ENCODE data around the gene MXD1.

Gene MXD1

GRCh38 chr2:69959425-69959824, 44.5 kb downstream of the MXD1 start:
- no peaks in the 10 kb centered on the region; the same call in 1 of the 2 replicates for H3K27me3 ChIP-seq (ENCODE audit: insufficient read depth, low read length)
- no peaks in the 10 kb centered on the region for H3K9me3 ChIP-seq (ENCODE audit: insufficient read depth, low read depth, low read length)
- H3K36me3 ChIP-seq (ENCODE audit: insufficient read depth, low read depth, low read length): no peaks in the 10 kb centered on the region
- H3K4me3 ChIP-seq (ENCODE audit: low read length): no peak overlapping the region
- peaks cover 7% of the 10 kb centered on the region; the same call in 1 of the 2 replicates for H3K4me1 ChIP-seq (ENCODE audit: insufficient read depth, low read length)
- no peak overlapping the region for H3K9ac ChIP-seq (ENCODE audit: low read depth, low read length)
- no peak overlapping the region for H3K27ac ChIP-seq (ENCODE audit: low read length)

DNA sequence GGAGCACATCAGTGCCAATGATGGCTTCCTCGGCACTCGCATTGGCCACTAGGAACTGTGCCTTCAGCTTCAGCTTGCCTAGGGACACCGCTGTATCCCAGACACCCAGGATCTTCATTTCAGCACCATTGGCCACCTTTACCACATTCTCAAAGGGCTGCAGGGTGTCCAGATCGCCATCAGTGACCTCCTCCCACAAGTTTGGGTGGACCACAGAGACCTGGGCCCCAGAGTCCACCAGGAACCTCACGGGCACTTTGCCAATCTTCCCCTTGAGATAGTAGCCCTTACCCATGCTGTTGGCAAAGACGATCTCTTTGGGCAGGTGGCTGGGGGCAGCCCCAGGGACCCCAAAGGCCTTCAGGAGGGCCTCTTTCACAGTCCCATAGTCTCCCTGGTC, 45.9 kb downstream of the MXD1 start:
- H3K27ac ChIP-seq (ENCODE audit: low read length): no peak overlapping the region

GRCh38 chr2:69961496-69961895, 46.6 kb downstream of the MXD1 start, which contains the start of gene ASPRV1:
Gene ASPRV1, minus strand, starts transcription at chr2:69961631. Its CDS starts 195 bp downstream, at chr2:69961436.
- Histone ChIP-seq H3K9ac (ENCODE audit: low read depth, low read length) (no peak within 1 kb of the TSS), H3K4me1 (ENCODE audit: insufficient read depth, low read length) (peaks cover 7% of the 10 kb centered on the region; the same call in 1 of the 2 replicates), H3K27ac (ENCODE audit: low read length) (no peak within 1 kb of the TSS), H3K27me3 (ENCODE audit: insufficient read depth, low read length) (no peaks in the 10 kb centered on the region; the same call in 1 of the 2 replicates), H3K9me3 (ENCODE audit: insufficient read depth, low read depth, low read length) (no peaks in the 10 kb centered on the region), H3K4me3 (ENCODE audit: low read length) (no peak within 1 kb of the TSS), H3K36me3 (ENCODE audit: insufficient read depth, low read depth, low read length) (no peaks in the 10 kb centered on the region)

More for the DNA sequence above, 45.9 kb downstream of the MXD1 start:
- H3K9ac ChIP-seq (ENCODE audit: low read depth, low read length): no peak overlapping the region
- H3K4me3 ChIP-seq (ENCODE audit: low read length): no peak overlapping the region
- H3K9me3 ChIP-seq (ENCODE audit: insufficient read depth, low read depth, low read length): no peaks in the 10 kb centered on the region
- peaks cover 7% of the 10 kb centered on the region; the same call in 1 of the 2 replicates for H3K4me1 ChIP-seq (ENCODE audit: insufficient read depth, low read length)
- no peaks in the 10 kb centered on the region for H3K36me3 ChIP-seq (ENCODE audit: insufficient read depth, low read depth, low read length)
- no peaks in the 10 kb centered on the region; the same call in 1 of the 2 replicates for H3K27me3 ChIP-seq (ENCODE audit: insufficient read depth, low read length)

GRCh38 chr2:69962986-69963730, 48.2 kb downstream of the MXD1 start:
- H3K36me3 ChIP-seq (ENCODE audit: insufficient read depth, low read depth, low read length): no peaks in the 10 kb centered on the region

GRCh38 chr2:69964353-69964841, 49.5 kb downstream of the MXD1 start:
- H3K4me3 ChIP-seq (ENCODE audit: low read length): no peak overlapping the region
- H3K27me3 ChIP-seq (ENCODE audit: insufficient read depth, low read length): no peaks in the 10 kb centered on the region
- H3K9me3 ChIP-seq (ENCODE audit: insufficient read depth, low read depth, low read length): no peaks in the 10 kb centered on the region
- H3K36me3 ChIP-seq (ENCODE audit: insufficient read depth, low read depth, low read length): no peaks in the 10 kb centered on the region
- no peak overlapping the region for H3K9ac ChIP-seq (ENCODE audit: low read depth, low read length)
- H3K27ac ChIP-seq (ENCODE audit: low read length): no peak overlapping the region
- H3K4me1 ChIP-seq (ENCODE audit: insufficient read depth, low read length): peaks cover 7% of the 10 kb centered on the region; the same call in 1 of the 2 replicates

More at GRCh38 chr2:69962986-69963730, 48.2 kb downstream of the MXD1 start:
- Histone ChIP-seq H3K4me3 (ENCODE audit: low read length) (no peak overlapping the region), H3K9me3 (ENCODE audit: insufficient read depth, low read depth, low read length) (no peaks in the 10 kb centered on the region), H3K9ac (ENCODE audit: low read depth, low read length) (no peak overlapping the region), H3K27ac (ENCODE audit: low read length) (no peak overlapping the region), H3K27me3 (ENCODE audit: insufficient read depth, low read length) (no peaks in the 10 kb centered on the region; the same call in 1 of the 2 replicates), H3K4me1 (ENCODE audit: insufficient read depth, low read length) (peaks cover 7% of the 10 kb centered on the region; the same call in 1 of the 2 replicates)

GRCh38 chr2:69965756-69966445, 51.0 kb downstream of the MXD1 start:
- peaks cover 7% of the 10 kb centered on the region; the same call in 1 of the 2 replicates for H3K4me1 ChIP-seq (ENCODE audit: insufficient read depth, low read length)
- no peak overlapping the region for H3K27ac ChIP-seq (ENCODE audit: low read length)
- no peaks in the 10 kb centered on the region for H3K9me3 ChIP-seq (ENCODE audit: insufficient read depth, low read depth, low read length)
- H3K9ac ChIP-seq (ENCODE audit: low read depth, low read length): no peak overlapping the region
- no peaks in the 10 kb centered on the region for H3K27me3 ChIP-seq (ENCODE audit: insufficient read depth, low read length)
- H3K4me3 ChIP-seq (ENCODE audit: low read length): no peak overlapping the region
- no peaks in the 10 kb centered on the region for H3K36me3 ChIP-seq (ENCODE audit: insufficient read depth, low read depth, low read length)

GRCh38 chr2:69966496-69966895, 51.6 kb downstream of the MXD1 start:
- Histone ChIP-seq H3K27me3 (ENCODE audit: insufficient read depth, low read length) (no peaks in the 10 kb centered on the region), H3K36me3 (ENCODE audit: insufficient read depth, low read depth, low read length) (no peaks in the 10 kb centered on the region), H3K4me1 (ENCODE audit: insufficient read depth, low read length) (peaks cover 7% of the 10 kb centered on the region; the same call in 1 of the 2 replicates), H3K27ac (ENCODE audit: low read length) (no peak overlapping the region), H3K9me3 (ENCODE audit: insufficient read depth, low read depth, low read length) (no peaks in the 10 kb centered on the region), H3K4me3 (ENCODE audit: low read length) (no peak overlapping the region), H3K9ac (ENCODE audit: low read depth, low read length) (no peak overlapping the region)

GRCh38 chr2:69968609-69969008, 53.7 kb downstream of the MXD1 start:
- Histone ChIP-seq H3K36me3 (ENCODE audit: insufficient read depth, low read depth, low read length) (no peaks in the 10 kb centered on the region), H3K4me3 (ENCODE audit: low read length) (no peak overlapping the region), H3K9me3 (ENCODE audit: insufficient read depth, low read depth, low read length) (no peaks in the 10 kb centered on the region), H3K27ac (ENCODE audit: low read length) (no peak overlapping the region), H3K9ac (ENCODE audit: low read depth, low read length) (no peak overlapping the region), H3K4me1 (ENCODE audit: insufficient read depth, low read length) (peaks cover 7% of the 10 kb centered on the region; the same call in 1 of the 2 replicates), H3K27me3 (ENCODE audit: insufficient read depth, low read length) (no peaks in the 10 kb centered on the region)

DNA sequence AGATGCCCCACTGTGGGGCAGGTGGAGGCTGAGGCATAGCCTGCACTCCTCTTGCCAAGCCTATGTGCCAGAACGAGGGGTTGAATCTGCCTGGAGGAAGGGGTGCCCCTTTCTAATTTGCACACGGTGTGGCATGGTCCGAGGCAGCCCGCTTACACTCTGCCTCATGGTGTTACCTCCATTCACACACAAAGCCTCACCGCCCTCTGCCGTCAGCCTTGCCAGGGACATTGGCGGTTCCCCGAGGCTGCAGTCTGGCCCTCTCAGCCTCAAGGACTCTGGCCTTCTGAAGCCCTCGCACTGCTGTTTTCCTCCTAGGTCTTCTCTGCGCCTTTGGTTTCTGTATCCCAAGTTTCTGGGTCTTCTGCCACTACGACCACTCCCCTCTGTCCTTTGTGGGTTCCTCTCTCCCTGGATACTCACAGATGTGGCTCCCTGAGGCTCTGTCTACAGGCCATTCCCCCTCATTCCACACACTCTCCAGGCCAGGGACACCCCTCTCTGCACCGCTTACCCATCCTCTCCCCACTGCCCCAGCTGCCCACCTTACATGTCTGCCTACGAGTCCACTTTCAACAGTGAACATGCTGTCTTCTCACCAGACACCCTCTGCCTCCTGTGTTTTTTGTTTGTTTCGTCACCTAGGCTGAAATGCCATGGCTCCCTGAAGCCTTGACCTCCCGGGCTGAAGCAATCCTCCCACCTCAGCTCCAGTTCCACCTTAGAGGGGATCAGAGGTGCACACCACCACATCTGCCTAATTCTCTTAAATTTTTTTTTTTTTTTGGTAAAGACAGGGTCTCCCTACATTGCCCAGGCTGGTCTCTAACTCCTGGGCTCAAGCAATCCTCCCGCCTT, 54.4 kb downstream of the MXD1 start:
- Histone ChIP-seq H3K27ac (ENCODE audit: low read length) (no peak overlapping the region), H3K36me3 (ENCODE audit: insufficient read depth, low read depth, low read length) (no peaks in the 10 kb centered on the region), H3K9me3 (ENCODE audit: insufficient read depth, low read depth, low read length) (no peaks in the 10 kb centered on the region), H3K4me1 (ENCODE audit: insufficient read depth, low read length) (peaks cover 1% of the 10 kb centered on the region; the same call in 1 of the 2 replicates), H3K9ac (ENCODE audit: low read depth, low read length) (no peak overlapping the region), H3K27me3 (ENCODE audit: insufficient read depth, low read length) (no peaks in the 10 kb centered on the region), H3K4me3 (ENCODE audit: low read length) (no peak overlapping the region)

DNA sequence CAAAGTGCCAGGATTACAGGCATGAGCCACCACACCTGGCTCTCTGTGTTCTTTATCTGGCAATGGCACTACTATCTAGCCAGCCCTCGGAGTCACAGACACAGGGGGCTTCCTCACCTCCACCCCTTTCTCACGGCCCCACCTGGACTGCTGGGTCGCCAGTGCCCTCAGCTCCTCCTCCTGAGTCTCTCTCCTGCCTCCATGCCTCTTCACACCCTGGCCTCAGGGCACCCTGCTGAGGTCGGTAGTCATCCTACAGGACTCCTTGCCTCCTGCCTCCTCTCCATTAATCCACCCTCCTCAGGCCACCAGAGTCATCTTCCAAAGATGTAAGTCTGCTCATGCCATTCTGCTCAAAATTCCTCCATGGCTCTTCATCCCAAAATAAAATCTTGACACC, 55.1 kb downstream of the MXD1 start:
- H3K9ac ChIP-seq (ENCODE audit: low read depth, low read length): no peak overlapping the region
- H3K9me3 ChIP-seq (ENCODE audit: insufficient read depth, low read depth, low read length): no peaks in the 10 kb centered on the region
- H3K36me3 ChIP-seq (ENCODE audit: insufficient read depth, low read depth, low read length): no peaks in the 10 kb centered on the region
- no peaks in the 10 kb centered on the region for H3K27me3 ChIP-seq (ENCODE audit: insufficient read depth, low read length)
- no peaks in the 10 kb centered on the region for H3K4me1 ChIP-seq (ENCODE audit: insufficient read depth, low read length)
- H3K4me3 ChIP-seq (ENCODE audit: low read length): no peak overlapping the region
- no peak overlapping the region for H3K27ac ChIP-seq (ENCODE audit: low read length)

GRCh38 chr2:69972822-69973221, 57.9 kb downstream of the MXD1 start:
- H3K36me3 ChIP-seq (ENCODE audit: insufficient read depth, low read depth, low read length): no peaks in the 10 kb centered on the region
- no peaks in the 10 kb centered on the region for H3K27me3 ChIP-seq (ENCODE audit: insufficient read depth, low read length)
- H3K9ac ChIP-seq (ENCODE audit: low read depth, low read length): no peak overlapping the region
- H3K27ac ChIP-seq (ENCODE audit: low read length): no peak overlapping the region
- H3K4me1 ChIP-seq (ENCODE audit: insufficient read depth, low read length): no peaks in the 10 kb centered on the region
- no peaks in the 10 kb centered on the region for H3K9me3 ChIP-seq (ENCODE audit: insufficient read depth, low read depth, low read length)
- no peak overlapping the region for H3K4me3 ChIP-seq (ENCODE audit: low read length)
